Sigmoid colon (tissue), 4 donors: ENCODE data around the gene IER3IP1.

Experiments
- CTCF ChIP-seq, 4 experiments: fragments of 450-650 bp in 3 of 4; fragments of 200-600 bp in 1 of 4; IDR thresholded peaks; one replicate each; pipeline ENCODE4 v1.5.1; 2016 to 2019; ENCODE audit warnings: antibody characterized with exemption in 4 of 4, mild to moderate bottlenecking in 3 of 4, moderate library complexity in 2 of 4
- POLR2AphosphoS5 ChIP-seq, 4 donors: sonication (generic); formaldehyde crosslinking; IDR thresholded peaks; one replicate each; pipeline ENCODE4 v1.6.1; 2017; ENCODE audit warnings: antibody characterized with exemption in 4 of 4

GRCh38 chr18:47209171-47209570, 33.0 kb upstream of the IER3IP1 start:
- TF ChIP-seq CTCF (IDR thresholded peaks at IDR 0.05) (no peak), POLR2AphosphoS5 (IDR thresholded peaks at IDR 0.05) (no peak)
